CD4-positive, alpha-beta T cell treated with Interleukin-10 for 1 hour (primary cell): ENCODE measurements around the gene CIDEB.

Source experiments
- DNase-seq: peaks from one replicate; pipeline ENCODE4 v3.0.0-alpha.2; 2020

Gene CIDEB

DNA sequence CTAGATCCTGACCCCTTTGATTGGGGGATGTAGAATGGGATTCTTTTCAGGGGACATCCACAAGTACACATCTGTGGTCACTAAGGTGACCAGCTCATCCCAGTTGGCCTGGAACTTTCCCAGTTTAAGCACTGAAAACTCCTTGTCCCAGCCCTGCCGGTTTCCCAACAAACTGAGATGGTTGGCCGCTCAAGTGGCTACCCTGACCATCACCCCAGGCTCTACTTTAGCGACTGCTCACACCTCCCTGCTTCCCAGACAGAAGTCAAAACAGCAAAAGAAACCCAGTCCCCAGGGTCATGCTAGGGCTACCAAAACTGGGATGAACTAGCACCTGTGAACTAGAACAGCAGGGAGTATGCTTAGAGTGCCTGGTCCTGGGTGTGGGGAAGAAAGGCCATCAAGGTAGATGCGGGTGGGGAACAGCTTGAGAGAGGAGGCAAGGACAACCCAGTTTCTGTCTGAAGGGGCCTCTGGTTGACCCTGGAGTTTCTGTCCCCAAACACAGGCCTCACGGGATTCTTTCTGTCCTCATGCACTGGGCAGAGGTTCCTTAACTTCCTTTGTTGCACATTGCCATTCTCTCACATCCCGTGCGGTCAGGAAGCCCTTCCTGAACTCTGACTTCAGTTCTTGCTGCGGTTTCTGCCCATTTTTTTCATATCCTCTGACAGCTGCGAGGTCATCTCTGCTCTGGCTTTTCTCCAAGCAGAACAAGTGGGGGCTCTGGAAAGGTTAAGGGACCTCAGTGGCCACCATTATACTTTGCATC, 5.1 kb upstream of the CIDEB start:
- peak; percentile 62 for DNase-seq

DNA sequence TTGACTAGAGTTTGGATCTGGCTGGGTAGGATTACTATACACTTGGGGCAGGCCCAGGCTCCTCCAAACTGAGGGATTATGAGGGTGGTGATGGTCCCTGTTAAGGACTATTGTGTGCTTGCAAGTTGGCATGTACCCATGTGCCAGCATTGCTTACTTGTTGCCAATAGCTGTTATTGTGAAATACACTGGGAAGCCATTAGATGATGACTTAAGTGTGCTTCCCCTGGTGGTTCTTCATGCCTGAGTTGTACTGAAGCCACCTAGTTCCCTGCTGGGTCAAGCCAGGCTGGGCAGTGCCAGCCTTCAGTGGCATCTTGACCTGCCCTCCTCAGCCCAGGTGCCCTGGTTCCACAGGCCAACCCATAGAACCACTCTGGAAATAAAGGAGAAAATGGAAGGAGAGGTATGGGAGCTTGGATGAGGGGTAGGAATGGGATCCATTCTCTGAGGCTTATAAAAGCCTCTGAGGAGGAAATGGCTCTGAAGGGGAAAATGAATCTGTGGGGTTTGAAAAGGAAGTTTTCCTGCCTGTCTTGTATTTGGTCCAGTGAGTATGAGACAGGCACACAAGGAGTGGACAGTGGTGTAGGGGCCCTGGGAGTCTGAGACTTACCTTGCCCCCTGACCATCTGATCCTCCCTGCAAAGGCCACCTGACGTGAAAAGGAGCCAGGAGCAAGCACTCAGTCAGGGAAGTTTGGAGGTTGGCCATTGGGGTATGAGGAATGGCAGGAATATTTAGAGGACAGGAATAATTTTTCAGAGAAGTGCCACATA, 4.2 kb upstream of the CIDEB start:
- peak; percentile 35 for DNase-seq

DNA sequence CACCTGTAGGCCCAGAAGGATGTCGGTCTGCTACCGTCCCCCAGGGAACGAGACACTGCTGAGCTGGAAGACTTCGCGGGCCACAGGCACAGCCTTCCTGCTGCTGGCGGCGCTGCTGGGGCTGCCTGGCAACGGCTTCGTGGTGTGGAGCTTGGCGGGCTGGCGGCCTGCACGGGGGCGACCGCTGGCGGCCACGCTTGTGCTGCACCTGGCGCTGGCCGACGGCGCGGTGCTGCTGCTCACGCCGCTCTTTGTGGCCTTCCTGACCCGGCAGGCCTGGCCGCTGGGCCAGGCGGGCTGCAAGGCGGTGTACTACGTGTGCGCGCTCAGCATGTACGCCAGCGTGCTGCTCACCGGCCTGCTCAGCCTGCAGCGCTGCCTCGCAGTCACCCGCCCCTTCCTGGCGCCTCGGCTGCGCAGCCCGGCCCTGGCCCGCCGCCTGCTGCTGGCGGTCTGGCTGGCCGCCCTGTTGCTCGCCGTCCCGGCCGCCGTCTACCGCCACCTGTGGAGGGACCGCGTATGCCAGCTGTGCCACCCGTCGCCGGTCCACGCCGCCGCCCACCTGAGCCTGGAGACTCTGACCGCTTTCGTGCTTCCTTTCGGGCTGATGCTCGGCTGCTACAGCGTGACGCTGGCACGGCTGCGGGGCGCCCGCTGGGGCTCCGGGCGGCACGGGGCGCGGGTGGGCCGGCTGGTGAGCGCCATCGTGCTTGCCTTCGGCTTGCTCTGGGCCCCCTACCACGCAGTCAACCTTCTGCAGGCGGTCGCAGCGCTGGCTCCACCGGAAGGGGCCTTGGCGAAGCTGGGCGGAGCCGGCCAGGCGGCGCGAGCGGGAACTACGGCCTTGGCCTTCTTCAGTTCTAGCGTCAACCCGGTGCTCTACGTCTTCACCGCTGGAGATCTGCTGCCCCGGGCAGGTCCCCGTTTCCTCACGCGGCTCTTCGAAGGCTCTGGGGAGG, 3.1 kb upstream of the CIDEB start, which contains the start of gene LTB4R:
TSS of gene LTB4R (plus strand) at position 857 of the 959 bp plus-strand sequence. CDS start 4,150 bp downstream, outside the sequence.
- peak; percentile 79 for DNase-seq

DNA sequence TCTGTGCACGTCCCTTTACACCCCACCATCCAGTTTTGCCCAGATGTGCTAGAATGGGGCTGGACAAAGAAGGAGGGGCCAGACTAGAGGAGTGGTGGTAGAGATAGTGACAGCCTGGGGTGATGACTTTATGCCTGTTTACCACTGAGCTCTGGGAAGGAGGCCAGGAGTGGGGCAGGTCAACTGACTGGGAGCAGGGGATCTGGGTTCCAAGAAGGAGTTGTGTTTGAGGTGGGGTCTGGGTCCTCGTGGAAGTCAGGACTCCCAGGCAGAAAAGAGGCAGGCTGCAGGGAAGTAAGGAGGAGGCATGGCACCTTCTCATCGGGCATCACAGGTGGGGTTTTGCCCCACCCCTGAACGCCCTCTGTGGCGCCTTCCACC, 2.5 kb upstream of the CIDEB start:
- DNase-seq: no peak

DNA sequence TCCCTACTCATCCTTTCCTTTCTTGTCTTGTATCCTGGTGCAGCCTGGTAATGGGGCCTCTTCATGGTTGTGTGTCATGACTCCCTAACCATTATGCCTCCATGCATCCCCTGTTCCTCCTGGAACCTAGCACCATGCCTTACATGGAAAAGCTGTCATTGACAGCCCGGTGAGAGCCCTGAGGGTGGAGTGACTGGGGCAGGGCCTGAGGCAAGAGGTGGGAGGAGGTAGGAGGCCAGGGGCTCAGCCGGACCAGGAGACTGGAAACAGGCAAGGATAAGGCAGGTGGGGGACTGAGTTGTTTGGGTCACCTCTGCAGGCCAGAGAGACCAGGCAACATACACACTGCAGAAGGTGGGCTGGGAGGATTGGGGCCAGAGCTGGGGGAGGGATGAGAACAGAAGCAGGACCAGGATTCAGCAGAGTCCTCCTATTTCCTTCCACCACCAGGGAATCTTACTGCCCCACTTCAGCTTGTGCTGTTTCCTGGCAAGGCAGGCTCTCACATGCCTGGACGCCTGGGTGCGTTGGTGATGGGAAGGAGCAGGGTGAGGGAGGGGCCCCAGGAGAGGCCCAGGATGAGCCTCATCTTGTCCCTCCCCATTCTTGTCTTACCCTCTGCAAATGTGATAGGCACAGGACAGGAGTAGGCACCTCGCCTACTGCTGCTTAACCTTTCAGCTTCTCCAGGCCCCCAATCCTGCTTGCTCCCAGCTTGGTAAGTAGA, 1.9 kb upstream of the CIDEB start, which contains the start of gene LTB4R2:
TSS of gene LTB4R2 (plus strand) at position 603 of the 727 bp plus-strand sequence. CDS start 525 bp downstream, outside the sequence.
- no peak for DNase-seq

DNA sequence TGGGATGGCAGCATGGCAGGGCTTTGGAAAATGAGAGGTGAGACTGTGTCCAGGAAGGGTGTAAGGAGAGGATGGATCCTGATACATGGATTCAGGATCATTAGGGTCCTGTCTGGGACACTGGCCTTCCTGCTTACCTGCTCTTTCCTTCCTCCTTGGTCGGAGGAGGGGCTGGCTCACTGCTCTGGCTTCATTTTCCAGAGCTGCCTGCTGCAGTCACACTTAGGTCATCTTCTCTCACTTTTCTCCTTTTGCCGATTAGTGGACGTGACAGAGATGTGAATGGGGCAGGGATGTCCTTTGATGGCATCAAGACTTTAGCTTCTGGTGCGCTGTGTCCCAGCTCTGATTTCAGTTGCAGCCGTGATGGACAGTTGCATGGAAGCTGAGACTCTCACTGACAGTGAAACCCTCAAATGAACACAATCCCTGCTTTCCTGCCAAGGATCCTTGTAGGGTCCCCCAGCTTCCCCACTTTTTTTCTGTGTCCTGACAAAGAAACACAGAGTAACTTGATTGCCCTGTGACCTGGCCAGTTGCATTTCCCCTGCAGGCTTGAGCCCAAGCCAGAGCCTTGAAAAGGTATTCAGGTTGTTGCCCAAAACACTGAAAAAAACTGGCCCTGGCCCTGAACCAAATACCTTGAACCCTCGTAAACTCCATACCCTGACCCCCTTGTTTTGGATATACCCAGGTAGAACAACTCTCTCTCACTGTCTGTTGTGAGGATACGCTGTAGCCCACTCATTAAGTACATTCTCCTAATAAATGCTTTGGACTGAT, 756 bp upstream of the CIDEB start:
- DNase-seq: no peak

DNA sequence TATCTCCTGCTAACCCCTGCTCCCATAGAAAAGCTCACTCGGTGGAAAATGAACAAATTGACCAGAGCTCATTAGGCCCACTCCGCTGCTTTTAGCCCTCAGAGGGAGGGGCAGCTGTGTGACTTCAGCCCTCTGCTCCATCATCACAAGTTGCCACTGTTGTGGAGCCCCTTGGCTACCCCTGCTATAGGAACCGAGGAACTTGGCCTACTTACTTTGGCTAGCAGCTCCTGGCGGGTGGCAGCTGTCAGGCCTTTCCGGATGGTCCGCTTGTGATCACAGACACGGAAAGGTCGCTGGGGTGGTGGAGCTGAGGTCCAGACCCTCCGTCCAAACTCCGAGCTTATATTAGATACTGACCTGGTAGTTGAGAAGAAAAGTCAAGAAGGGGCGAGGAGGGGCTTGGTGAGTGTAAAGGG, 612 bp downstream of the CIDEB start:
- DNase-seq: no peak

DNA sequence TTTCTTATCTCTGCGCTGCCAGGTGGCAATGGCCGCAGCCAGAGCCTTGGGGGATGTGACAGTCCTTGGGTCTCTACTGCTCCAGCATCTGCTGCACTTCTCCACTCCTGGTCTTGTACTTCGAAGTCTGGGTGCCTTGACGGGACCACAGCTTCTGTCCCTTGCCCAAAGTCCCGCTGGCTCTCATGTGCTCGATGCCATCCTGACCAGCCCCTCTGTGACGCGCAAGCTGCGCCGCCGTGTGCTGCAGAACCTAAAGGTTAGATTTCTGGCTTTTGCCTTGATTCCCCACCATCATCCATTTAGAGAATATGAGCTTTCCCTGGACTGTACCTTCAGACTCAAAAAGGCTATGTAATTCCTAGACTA, 3.8 kb downstream of the CIDEB start:
- no peak for DNase-seq

DNA sequence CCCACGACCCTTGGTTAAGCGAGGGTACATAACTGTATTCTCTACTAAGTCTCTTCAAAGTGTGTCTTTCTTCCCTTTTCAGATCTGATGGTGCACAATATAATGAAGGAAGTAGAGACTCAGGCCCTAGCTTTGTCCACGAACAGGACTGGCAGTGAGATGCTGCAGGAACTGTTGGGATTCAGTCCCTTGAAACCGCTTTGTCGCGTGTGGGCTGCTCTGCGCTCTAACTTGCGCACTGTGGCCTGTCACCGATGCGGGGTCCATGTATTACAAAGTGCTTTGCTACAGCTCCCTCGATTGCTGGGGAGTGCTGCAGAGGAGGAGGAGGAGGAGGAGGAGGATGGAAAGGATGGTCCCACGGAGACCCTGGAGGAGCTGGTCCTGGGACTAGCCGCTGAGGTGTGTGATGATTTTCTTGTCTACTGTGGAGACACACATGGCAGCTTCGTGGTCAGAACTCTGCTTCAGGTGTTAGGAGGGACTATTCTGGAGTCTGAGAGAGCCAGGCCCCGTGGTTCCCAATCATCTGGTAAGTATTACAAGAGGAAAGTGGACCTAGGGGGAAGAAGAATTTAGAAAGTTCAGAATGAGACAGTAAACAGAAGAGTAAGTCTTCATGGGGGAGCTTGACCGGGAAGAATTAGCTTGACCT, 7.3 kb downstream of the CIDEB start:
- no peak for DNase-seq

DNA sequence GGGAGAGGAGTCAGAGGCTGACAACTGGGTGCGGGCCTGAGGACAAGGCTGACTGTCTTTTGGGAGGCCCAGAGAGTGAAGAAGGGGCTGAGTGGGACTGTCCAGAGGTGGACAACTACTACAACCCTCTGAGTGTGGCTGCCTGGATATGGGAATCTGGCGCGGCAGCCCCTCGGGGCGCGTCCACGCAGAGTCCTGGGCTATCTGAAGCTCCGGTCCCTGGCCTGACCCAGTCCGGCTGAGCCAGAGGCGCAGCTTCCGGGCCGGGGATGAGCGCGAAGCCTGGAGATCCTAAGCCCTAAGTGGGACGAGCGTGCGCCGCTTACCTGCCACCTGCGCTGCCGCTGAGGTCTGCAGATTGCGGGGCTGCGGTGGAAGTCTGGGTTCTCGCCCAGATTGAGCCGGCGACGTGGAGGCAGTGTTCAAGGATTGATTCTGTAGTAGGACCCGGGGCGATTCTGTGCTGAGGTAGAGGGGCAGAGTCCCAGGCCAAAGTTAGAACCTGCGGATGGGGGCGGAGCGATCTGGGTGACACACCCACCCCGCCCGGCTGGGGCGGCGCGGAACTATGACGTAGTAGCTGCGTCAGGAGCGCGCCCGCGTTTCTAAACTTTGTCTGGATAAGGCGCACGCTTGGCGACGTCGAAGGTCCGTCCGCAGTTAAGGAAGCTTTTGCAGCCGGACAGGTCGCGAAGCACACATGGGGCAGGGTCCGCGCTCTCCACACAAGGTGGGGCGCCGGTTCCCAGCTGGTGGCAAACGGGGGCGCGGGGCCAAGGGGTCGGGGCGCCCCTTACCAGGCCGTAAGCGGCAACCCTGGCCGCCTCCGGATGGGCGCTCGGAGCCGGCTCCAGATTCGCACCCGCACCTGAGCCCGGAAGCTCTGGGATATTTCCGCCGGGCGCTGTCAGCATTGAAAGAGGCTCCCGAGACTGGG, 8.3 kb downstream of the CIDEB start, which contains the start of the genes DHRS1 and NOP9:
TSS of gene DHRS1 (minus strand) at position 526 of the 937 bp plus-strand sequence. CDS start 674 bp downstream, outside the sequence.
TSS of gene NOP9 (plus strand) at position 596 of the 937 bp plus-strand sequence. CDS start at position 701, 105 bp downstream.
- peak; percentile 92 for DNase-seq

DNA sequence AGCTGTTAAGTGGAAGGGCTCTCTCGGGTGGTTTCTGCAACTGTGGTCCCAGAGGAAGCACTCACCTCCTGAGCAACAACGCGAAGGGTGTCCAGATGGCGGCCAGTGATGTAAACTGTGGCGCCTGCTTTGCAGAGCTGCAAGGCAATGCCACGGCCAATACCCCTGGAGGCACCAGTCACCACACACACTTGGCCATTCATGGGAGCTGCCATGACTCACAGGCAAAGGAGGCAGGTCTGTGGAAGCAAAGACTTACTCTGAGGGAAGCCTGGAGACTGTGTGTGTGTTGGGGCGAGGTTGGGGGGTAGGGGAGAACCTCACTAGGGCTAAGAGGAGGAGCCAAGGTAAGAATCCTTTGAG, 8.9 kb downstream of the CIDEB start:
- DNase-seq: no peak

DNA sequence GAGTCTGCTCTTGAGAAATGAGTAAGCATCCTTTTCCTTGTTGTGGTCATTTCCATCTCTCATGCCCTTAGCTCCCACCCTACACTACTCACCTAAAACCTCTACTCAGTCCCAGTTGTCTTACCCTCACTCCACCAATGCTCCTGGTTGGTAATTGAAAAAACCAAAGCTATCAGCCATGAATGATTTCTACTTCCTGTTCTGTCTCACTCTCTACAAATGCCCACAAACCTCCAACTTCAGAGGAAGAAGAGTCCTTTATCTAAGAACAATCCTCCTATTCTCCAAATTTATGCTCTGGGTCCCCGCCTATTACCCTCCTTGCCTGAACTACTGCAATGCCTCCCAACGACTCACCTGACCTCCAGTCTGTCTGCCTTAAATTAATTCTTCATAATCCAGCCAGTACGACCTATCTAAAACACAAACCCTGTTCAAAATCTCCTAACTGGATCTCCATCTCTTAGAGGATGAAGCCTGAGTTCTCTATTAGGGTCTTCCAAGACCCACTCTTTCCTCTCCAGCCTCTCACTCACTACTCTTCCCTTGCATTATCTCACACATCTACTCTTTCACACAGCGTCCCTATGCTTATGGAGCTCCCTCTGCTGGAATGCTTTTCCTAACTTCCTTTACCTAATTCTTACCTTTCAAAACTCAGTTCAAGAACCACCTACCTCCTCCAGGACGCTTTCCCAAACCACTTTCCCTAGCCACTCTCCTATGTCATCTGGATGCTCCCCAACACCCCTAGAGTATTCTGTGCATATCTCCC, 10.4 kb downstream of the CIDEB start:
- no peak for DNase-seq

DNA sequence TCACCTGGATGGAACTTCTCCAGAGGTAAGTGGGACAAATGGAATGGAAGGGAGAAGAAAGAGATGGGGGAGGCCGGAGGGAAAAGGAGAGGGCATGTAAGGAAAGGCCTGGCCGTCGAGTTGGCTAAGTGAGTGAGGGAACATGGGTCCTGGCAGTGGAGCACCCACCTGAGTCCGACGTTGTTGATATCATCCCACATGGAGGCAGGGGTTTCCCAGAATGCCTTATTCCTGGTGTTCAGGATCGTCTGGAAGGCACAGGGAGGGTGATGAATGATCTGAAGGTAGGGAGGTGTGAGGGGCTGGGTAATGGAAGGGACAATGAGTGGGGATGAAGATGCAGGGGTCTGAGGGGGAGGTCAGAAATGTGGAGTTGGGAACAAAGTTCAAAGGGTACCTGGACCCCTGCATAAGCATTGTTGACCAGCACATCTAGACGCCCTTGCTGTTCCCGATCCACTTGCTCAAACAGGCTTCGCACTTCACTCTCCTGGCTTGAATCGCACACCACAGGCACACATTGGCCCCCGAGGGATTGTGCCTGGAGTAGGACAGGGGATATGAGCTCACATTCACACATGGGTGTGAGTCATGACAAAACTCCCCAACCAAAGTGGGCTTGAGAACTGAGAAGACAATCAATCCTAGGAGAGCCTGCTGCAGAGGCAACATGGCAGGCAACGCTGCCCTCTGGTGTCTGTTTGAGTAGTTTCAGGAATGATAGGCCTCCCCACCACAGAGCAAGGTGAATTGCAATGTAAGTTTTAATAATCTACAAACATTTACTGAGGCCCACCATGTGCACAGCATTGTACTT, 11.2 kb downstream of the CIDEB start:
- peak; percentile 83 for DNase-seq

DNA sequence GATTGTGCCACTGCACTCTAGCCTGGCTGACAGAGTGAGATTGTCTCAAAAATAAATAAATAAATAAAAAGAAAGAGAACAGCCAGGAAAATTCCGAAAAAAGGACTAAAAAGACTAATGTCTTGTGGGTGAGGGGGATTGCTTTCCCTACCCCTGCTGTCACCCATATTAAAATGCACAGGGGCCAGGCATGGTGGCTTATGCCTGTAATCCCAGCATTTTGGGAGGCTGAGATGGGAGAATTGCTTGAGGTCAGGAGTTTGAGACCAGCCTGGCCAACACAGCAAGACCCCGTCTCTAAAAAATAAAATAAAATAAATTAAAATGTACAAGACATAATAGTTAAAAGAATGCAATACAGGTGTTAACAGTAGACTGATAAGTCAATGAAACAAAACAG, 14.3 kb downstream of the CIDEB start:
- no peak for DNase-seq

DNA sequence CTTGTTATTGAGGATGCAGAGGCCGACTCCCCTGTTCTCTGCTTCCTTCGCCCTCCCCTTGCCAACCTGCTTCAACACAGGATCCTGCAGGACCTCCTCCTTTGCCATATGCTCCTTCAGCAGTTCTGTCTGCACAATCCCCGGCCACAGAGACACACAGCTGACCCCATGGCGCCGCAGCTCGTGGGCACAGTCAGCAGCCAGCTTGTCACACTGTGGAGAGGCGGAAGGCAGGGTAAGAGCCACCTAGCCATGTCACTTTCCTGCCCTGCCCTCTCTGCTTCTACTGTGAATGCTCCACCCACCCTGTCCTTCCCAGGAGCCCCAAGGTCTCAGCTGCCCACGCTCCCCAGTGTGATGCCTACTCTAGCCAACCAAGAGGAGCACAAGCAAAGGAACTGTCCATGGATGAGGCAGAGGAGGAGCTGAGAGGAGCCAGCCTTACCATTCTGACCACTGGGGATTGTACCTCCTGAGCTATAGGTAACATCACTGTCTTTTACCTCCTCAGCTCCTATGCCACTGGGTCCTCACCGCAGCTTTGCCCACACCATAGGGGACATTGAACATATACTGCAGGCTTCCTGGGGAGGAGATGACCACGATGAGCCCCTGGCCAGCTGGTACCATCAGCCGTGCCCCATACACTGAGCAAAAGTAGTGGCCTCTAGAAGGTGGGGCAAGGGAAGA, 15.5 kb downstream of the CIDEB start:
- DNase-seq: no peak

DNA sequence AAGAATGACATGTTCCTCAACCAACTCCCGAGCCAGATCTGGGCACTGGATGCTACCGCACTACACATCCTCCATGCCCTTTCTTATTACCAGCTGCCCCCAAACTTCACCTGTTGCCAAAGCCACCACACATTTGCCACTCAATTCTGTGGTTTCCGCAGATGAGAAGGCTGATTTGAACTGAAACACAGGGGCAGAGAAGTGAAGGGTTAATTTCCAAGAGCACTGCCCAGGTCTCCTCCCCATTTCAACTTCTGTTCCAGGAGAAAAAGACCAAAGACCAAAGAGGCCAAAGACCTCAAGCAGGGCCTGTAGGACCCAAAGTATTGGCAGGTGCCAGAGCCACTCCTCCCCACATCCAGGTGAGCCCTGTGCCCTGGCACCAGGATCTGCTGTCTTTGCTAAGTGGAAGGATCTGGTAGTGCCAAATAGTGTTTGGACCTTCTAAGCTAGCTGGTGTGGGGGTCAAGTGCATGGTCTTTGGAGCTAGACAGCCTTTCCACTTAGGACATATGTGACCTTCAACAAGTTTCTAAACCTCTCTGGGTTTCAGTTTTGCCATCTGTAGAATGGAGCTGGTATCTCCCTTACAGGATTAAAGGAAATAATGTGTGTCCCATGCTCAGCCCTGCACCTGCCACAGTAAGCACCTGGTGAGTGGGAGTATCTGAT, 16.2 kb downstream of the CIDEB start:
- DNase-seq: no peak
